ENCODE data around the gene AMER2.
A peak's percentile ranks its signal among the peaks of the same experiment; 100 is the strongest.

AMER2 gene

DNA sequence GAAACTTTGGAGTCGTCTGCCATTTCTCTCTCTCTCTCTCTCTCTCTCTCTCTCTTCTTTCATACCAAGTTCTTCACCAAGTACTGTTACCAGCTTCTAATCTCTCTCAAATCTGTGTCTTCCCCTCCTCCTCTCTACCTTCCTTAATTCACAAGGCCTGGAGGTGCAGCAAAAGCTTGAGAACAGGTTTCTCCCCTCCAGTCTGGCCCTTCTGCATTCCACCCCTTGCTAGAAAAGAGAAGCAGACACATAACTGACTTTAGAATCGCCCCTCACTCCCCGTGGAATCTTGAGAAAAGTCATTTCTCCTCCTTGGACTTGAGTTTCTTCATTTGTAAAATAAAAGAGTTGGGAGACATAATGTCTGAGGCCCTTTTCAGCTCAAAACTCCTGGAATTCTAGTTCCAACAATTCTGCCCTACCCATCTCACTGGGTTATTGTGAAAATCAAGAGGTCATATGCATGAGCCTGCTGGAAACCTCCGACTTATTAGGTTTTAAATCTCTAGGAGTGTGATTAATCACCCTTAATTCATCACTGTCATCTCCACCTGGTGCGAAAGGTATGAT, 20.4 kb downstream of the AMER2 start:
- DNase-seq (ENCODE audit: low spot score), result no peak

DNA sequence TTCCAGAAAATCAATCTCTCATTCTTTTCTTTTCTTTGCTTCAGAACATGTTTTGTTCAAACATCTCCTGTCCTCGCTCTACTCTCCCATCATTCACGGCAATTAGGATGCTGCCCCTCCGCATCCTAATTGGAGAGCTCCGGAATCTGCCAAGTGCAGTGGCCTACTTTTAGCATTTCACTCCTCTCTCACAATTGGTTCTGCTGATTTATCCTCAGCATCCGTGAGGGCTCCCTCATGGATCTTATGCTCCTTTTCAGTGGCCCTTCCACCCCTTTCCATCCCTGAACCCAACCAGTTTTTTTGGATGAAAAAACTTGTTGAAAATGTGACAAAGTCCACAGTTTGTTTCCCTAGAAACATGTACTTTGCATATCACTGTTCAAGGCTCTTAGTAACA, 22.4 kb downstream of the AMER2 start:
- peak; percentile 38 for DNase-seq (ENCODE audit: low spot score)

DNA sequence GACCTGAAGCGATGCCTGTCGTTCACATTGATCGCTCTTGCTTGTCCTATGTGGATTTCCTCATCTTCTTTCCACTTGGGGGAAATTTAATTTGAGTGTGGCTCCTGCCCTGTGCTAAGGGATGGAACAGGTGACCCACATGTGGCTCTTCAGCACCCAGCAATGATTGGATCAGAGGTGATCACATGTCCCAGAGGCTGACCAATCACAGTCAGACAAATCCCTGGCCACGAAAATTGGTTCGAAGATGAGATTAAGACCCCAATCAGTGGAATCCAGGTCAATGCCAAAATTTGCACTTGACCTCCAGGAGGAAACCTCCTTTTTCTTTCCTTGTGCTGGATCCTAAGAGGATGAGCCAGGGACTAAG, 23.7 kb downstream of the AMER2 start:
- no peak for DNase-seq (ENCODE audit: low spot score)

DNA sequence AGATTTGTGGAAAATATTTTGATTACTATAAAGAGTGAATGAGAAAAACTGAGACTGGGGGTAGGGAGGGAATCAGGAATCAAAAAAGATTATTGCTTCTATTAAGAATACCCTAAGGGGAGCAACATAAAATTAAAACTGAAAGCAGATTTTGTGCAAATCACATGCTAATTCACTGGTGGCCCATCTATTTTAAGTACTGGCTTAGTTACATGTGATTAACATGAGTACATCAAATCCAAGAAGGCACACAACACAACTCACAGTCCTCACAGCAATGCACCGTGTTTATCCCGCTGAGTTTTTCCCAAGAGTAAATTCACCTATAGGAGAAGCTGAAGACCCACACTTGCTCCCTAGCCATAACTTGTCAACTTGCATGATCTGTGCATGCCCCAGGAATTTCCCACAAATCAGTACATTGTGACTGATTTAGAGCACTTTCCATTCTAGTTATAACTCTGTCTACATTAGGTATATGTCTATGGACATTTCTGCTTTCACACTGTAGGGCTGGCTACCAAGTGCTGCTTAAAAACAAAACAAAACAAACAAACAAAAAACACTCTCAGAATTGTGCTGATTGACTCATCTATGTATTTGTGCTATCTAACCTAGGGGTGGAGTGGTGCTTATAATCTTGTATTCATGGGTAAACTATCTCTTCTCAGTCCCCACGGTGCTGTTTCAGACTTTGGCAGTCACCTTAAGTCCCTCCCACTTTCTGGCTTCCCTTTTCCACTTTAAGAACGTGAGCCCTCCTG, 24.3 kb downstream of the AMER2 start:
- no peak for DNase-seq (ENCODE audit: low spot score)

DNA sequence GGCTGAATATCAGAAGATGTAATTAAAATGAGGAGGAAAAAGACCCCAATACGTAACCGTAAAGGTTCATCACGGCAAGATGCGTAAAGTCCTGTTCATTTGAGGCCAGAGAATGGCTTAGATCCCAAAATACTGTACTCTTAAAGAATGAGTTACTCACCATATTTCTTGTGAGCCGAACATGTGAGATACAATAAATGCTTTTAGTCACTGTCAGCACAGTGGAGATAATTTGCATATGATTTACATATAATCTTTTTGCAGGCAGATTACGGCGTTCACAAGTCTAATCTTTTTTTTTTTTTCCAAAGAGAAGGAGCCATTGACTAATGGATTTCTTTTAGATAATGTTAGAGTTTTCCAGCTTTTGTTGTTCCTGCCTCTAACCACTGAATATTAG, 28.4 kb downstream of the AMER2 start:
- no peak for DNase-seq (ENCODE audit: low spot score)

DNA sequence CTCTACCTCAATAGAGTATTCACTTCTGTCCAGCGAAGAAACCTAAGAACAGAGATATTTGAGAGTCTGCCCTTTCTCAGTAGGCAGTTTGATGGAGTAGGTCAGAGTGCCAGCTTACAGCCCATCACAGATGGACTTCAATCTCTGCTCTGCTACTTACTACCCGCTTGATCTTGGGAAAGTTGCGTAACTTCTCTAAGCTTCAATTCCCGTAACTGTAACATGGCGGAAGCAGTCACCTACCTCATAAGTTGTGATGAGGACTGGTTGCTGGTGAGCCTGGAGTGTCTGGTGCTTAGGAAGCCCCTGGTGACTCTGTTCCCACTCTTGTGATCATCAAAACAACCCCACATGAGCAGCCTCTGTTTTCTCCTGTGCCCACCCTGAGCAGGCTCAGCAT, 31.0 kb downstream of the AMER2 start:
- no peak for DNase-seq (ENCODE audit: low spot score)

DNA sequence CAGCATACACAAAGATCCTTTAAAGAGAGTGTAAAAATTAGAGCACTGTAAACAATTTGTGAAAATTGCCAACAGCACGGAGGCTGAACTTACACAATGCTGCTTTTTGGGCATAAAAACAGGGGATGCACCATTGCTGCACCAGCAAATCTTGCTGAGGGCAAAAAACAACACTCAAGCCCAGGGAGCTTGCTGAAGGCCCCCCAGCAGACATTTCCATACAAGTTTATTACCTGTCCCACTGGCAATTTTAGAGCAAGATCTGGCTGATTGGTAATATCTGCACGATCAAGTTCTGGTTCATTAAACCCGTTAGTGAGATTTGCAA, 34.3 kb downstream of the AMER2 start:
- DNase-seq (ENCODE audit: low spot score), result no peak

DNA sequence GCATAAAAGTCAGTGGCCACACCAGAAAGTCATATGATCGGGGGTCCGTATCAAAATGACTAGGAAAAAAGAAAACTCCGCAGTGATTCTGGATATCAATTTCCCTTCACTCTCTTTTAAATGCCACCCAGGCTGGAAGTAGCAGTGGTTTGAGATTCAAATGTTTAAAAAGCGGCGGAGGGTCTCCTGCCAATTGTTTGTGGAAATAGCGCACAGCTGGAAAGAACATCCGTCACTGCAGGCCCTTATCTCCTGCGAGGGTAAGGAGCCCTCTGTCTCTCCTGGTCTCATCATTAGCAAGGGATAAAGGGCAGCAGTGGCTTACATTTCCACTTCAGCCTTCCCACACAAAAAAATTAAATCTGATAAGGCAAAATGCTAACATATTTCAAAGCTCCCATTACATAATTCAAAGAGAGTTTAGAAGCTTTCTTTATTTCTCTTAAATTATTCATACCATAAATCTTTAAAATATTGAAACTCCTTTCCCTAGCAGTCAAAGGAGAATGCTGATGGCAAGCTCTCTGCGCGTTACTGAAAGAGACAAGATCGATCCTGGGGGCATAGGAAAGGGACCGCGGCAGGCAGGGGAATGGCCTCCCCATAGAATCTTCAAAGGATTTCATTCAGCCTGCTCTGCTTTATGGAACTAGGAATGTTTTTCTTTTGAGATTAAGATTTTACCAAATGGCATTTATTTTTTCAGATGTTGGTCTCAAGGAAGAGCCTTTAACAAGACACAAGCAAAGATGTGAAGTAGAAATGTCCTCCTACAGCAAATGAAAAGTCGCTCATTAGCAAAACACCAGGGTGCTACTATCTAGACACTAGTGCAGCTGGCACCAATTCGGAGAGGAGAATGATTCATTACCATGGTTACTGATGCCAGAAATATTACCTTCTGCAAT, 35.0 kb downstream of the AMER2 start:
- peak; percentile 68 for DNase-seq (ENCODE audit: low spot score)

DNA sequence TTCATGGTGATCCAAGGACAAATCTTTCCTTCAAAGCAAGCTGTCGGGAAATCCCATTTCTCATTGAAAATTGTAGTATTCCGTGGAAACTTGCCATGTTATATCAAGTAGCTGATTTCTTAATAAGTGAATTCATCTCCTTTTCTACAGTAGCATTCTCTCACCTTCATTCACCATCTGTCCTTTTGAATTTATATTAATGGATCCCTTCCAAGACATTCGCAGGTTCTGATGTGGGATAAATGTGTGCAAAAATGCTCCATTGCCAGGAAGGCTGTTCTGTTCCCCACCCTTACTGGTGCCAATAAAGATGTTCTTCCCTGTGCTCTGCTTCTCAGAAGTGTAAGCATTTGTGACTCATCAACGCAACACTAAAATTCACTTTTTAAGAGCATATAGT, 36.2 kb downstream of the AMER2 start:
- peak; percentile 50 for DNase-seq (ENCODE audit: low spot score)

DNA sequence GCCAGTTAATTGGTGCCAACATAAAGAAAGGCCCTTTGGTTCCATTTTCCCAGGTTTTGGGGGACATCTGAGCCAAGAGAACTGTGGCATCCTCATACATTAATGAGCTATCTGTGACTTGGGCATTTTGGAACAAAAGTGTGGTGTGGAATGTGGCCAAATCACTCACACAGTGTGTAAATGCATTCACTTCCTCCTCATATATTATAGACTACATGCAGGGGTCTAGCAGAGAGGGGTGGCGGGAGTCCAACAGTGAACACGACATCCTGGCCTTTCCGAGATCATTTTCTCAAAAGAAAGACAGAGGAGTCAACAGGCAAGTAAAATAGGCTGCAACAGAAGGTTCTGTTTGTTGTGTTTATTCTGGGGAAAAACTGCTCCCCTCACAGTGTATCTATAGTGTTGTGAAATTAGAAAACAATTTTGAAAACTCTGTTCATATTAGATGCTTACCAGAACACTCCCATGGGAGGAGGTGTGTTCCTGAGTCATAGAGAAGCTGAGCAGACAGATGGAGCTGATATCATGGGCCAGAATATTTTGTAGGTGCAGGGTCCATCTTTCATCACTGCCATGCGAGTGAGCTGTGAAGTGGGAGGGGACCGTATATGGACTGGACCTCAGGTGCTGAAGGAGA, 39.2 kb downstream of the AMER2 start:
- no peak for DNase-seq (ENCODE audit: low spot score)

DNA sequence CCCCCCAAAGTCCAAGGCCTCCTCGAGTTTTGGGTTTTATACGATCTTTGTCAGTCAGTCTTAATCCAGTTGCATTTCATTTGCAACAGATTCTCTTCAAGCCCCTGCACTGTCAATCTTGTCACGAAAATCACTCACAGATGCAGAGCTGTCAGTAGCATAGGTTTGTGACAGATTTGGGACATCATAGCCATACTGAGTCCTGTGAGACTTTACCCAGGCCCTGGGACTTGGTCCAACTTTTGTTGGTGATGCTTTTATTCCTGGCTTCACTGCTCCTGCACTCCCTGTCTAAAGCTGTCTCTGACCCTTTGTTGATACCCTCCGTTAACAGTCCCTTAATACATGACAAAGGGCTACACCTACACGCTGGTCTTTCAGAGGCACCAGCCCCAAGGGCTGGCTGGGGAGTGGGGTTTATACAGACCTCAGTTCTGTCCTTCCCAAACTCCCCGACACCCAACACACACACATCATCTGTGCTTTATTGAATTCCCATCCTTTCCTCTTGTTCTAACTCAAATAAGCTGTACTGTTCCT, 40.1 kb downstream of the AMER2 start:
- DNase-seq (ENCODE audit: low spot score), result no peak

DNA sequence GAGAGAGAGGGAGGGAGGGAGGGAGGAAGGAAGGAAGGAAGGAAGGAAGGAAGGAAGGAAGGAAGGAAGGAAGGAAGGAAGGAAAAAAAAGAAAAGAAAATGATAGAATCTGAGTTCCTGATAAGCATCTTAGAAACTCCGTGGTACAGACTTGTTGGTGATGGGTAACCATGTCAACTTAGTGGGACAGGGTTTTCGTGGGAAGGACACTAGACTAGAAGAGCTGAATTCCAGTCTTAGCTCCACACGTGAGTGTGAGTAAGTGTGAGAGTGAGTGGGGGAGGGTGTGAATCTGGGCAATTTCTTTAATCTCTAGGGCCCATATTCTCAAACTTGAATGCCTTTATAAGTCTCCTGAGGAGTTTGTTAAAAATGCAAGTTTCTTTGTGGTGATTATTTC, 41.1 kb downstream of the AMER2 start:
- DNase-seq (ENCODE audit: low spot score), result no peak

DNA sequence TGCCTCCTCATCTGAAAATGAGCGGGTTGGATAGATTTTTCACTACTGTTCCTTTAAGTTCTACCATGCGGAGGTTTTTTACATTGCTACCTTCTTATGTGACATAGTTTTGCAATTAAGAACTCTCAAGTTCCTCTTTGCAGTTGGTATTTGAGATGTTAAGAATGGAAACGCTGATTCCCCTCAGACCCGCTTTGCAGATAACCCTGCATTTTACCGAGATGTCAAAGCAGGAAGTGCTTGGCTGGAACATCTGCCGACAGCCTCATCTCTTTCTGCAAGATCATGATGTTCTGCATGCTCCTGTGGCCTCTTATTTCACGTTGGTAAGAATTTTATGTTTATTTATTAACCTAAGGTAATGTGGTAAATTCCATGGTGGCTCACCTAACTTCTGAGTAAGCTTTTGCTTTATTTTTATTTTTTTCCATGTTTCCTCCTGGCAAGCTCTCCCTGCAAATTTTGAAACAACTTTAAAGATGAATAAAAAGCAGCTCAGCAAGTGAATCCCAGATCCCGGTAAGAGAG, 53.6 kb downstream of the AMER2 start:
- DNase-seq (ENCODE audit: low spot score), result no peak

DNA sequence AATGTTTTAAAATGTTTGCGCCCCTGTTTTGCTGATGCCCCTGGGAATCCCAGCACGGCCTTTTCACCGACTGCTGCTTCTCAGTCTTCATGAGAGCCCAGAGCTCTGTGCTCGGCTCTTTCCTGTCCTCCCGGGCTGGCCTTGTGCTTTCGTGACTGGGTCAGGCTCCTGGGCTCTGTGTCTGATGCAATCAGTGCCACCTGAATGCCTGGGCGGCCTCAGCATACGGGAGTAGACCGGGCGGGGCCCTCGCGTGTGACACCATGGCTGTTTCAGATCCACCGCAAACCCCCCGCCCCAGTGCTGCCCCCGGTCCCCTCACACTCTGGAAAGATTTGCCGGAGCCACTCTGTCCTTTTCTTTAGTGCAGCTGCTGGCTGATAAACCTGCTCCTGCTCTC, 54.8 kb downstream of the AMER2 start:
- DNase-seq (ENCODE audit: low spot score), result no peak

DNA sequence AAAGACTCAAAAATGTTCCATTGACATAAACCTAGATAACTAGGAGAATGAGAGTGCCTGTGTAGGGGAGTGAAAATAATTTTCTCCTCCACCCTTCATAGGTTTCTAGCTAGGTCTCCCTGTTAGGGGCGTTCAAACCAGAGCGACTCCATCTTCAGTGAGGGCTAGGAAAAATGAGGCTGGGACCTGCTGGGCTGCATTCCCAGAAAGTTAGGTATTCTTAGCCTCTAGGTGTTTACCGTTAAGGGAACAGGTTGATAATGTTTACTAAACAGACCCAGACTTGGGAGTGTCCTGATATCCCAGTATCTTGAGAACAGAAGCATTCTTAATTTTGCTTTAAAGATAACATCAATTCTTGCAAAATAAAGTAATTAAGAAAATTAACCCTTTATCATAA, 56.0 kb downstream of the AMER2 start:
- no peak for DNase-seq (ENCODE audit: low spot score)

DNA sequence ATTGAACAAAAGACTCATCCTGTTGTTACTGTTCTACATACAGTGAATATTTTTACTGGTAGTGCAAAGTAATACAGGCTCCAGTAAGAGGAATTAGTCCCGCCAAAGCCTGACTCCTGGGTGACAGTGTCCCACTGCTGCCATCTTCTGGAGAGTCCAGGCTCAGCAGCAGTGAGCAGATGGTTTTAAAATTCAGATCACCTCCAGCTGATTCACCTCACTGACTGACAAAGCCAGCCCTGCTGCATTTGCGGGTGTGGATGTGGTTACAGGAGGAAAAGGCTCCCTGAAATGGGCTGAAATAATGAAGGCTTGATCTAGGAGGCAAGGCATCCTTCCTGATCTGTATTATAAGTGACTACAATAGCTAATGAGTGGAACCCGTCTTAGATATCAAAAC, 57.9 kb downstream of the AMER2 start:
- peak; percentile 93 for DNase-seq (ENCODE audit: low spot score)

DNA sequence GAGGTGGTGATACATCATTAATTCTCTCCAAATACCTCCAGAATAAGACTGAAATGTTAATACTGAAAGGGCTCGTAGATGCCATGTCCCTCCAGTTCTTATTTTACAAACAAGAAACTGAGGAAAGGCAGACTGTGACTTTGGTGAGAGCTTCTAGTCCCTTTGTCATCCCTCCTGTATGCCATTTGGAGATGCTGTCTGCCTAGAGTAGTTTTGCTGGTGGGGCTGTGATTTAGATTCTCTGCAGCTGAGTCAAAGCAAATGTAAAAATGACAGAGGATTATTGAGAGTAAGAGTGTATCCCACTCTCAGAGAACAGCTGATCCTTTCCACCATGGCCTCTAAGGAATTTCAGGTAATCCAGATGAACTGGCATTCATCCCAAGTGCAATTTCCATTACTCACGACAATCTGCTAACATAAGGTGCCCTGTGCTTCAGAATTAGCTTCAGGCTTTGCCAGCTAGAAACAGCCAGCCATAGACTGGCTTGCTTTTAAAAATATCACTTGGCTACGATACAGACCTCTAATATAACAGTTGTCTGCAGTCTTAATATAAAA, 59.3 kb downstream of the AMER2 start:
- peak; percentile 48 for DNase-seq (ENCODE audit: low spot score)
